Mesenchymal stem cell (in vitro differentiated cells and primary cell): ENCODE measurements around the gene LAIR1.

Source experiments
- DNase-seq: peaks from one replicate; pipeline ENCODE4 v3.0.0-alpha.2; 2013
- H2AFZ ChIP-seq: one replicate; pipeline ENCODE4 v1.6.1; 2013; ENCODE audit warnings: low read depth, mild to moderate bottlenecking, control low read depth, inconsistent platforms, low read length, moderate library complexity
- H2AK5ac ChIP-seq: 2 replicates; pipeline ENCODE4 v1.6.1; 2013; ENCODE audit warnings: low read length, moderate library complexity, mild to moderate bottlenecking, inconsistent platforms; ENCODE audit not compliant: severe bottlenecking
- H2BK120ac ChIP-seq: one replicate; pipeline ENCODE4 v1.6.1; 2013; ENCODE audit warnings: low read depth, mild to moderate bottlenecking, inconsistent platforms, low read length, moderate library complexity
- H2BK12ac ChIP-seq, 2 experiments: one replicate each; pipeline ENCODE4 v1.6.1; 2013; ENCODE audit warnings: inconsistent platforms in 2 of 2, low read length in 2 of 2, mild to moderate bottlenecking in 2 of 2, moderate library complexity in 2 of 2, control low read depth in 1 of 2
- H2BK15ac ChIP-seq: one replicate; pipeline ENCODE4 v1.6.1; 2013; ENCODE audit warnings: mild to moderate bottlenecking, low read depth, inconsistent platforms; ENCODE audit not compliant: poor library complexity, severe bottlenecking
- H2BK5ac ChIP-seq: 2 replicates; pipeline ENCODE4 v1.6.1; 2013; ENCODE audit warnings: low read depth, mild to moderate bottlenecking, low read length, control low read depth, inconsistent platforms; ENCODE audit not compliant: poor library complexity, severe bottlenecking
- H3K14ac ChIP-seq, 2 experiments: one replicate each; pipeline ENCODE4 v1.6.1; 2013; ENCODE audit warnings: inconsistent platforms in 2 of 2, low read length in 2 of 2, control low read depth in 1 of 2, mild to moderate bottlenecking in 1 of 2, moderate library complexity in 1 of 2
- H3K18ac ChIP-seq, 2 experiments: one replicate each; pipeline ENCODE4 v1.6.1; 2013; ENCODE audit warnings: inconsistent platforms in 2 of 2, low read length in 2 of 2, control low read depth in 1 of 2, low read depth in 1 of 2, mild to moderate bottlenecking in 1 of 2
- H3K23ac ChIP-seq, 2 experiments: one replicate each; pipeline ENCODE4 v1.6.1; 2013; ENCODE audit warnings: inconsistent platforms in 2 of 2, low read length in 2 of 2, mild to moderate bottlenecking in 2 of 2, moderate library complexity in 2 of 2, control low read depth in 1 of 2
- H3K27ac ChIP-seq: 2 replicates; pipeline ENCODE4 v1.5.1; 2013; ENCODE audit warnings: mild to moderate bottlenecking, moderate library complexity, low read length, control low read depth, inconsistent platforms; ENCODE audit not compliant: poor library complexity, severe bottlenecking
- H3K27me3 ChIP-seq, 2 experiments: 2 replicates each; pipeline versions ENCODE4 v1.6.1 to v1.7.0; 2013; ENCODE audit warnings: low read length in 2 of 2, mild to moderate bottlenecking in 2 of 2, moderate library complexity in 2 of 2, control low read depth in 1 of 2, inconsistent platforms in 1 of 2; ENCODE audit not compliant: control insufficient read depth in 1 of 2, insufficient read depth in 1 of 2
- H3K36me3 ChIP-seq, 2 experiments: 2 replicates each; pipeline versions ENCODE4 v1.6.1 to v1.7.0; 2013; ENCODE audit warnings: low read length in 2 of 2, control low read depth in 1 of 2, inconsistent platforms in 1 of 2, low read depth in 1 of 2, mild to moderate bottlenecking in 1 of 2; ENCODE audit not compliant: insufficient read depth in 2 of 2, control insufficient read depth in 1 of 2
- H3K4ac ChIP-seq, 2 experiments: one replicate each; pipeline ENCODE4 v1.6.1; 2013; ENCODE audit warnings: inconsistent platforms in 2 of 2, low read length in 2 of 2, mild to moderate bottlenecking in 2 of 2, moderate library complexity in 2 of 2, control low read depth in 1 of 2, low read depth in 1 of 2
- H3K4me1 ChIP-seq: 2 replicates; pipeline ENCODE4 v1.6.1; 2013; ENCODE audit warnings: low read depth, low read length, control low read depth; ENCODE audit not compliant: control insufficient read depth, insufficient read depth
- H3K4me2 ChIP-seq: 2 replicates; pipeline ENCODE4 v1.6.1; 2013; ENCODE audit warnings: low read length, mild to moderate bottlenecking, inconsistent platforms; ENCODE audit not compliant: poor library complexity, severe bottlenecking
- H3K4me3 ChIP-seq, 2 experiments: 2 replicates each; pipeline versions ENCODE4 v1.5.1 to v1.7.0; 2013; ENCODE audit warnings: low read length in 2 of 2, mild to moderate bottlenecking in 2 of 2, control low read depth in 1 of 2, low read depth in 1 of 2; ENCODE audit not compliant: insufficient read depth in 1 of 2
- H3K79me1 ChIP-seq: replicated peaks from 2 replicates; pipeline ENCODE4 v1.6.1; 2013; ENCODE audit warnings: mild to moderate bottlenecking, control low read depth, low read length, inconsistent platforms; ENCODE audit not compliant: poor library complexity, severe bottlenecking
- H3K9ac ChIP-seq: 2 replicates; pipeline ENCODE4 v1.7.0; 2013; ENCODE audit warnings: mild to moderate bottlenecking, low read length, moderate library complexity
- H3K9me3 ChIP-seq: 2 replicates; pipeline ENCODE4 v1.7.0; 2013; ENCODE audit warnings: mild to moderate bottlenecking, low read length; ENCODE audit not compliant: control insufficient read depth
- H4K8ac ChIP-seq: one replicate; pipeline ENCODE4 v1.6.1; 2013; ENCODE audit warnings: inconsistent platforms, mild to moderate bottlenecking, low read length, moderate library complexity
- H4K91ac ChIP-seq: one replicate; pipeline ENCODE4 v1.6.1; 2013; ENCODE audit warnings: mild to moderate bottlenecking, low read length, inconsistent platforms
- WGBS: methylation state at CpG from one replicate; pipeline ENCODE4 v1.1.7; 2013; ENCODE audit warnings: mixed read lengths; 5-methylcytosine and 5-hydroxymethylcytosine counted together

The LAIR1 gene

GRCh38 chr19:54392105-54392504 is 27.4 kb upstream of the LAIR1 start:
- no peak overlapping the region for H3K27ac ChIP-seq
- no peak overlapping the region for H2BK120ac ChIP-seq

GRCh38 chr19:54391589-54392061 is 26.9 kb upstream of the LAIR1 start:
- no peak overlapping the region for H2AK5ac ChIP-seq
- no peak overlapping the region for H3K23ac ChIP-seq
- no peak overlapping the region for H4K8ac ChIP-seq
- H3K14ac ChIP-seq, result no peak overlapping the region
- H3K9ac ChIP-seq, result no peak overlapping the region
- H2BK15ac ChIP-seq, result no peak overlapping the region
- H3K4me2 ChIP-seq, result no peak overlapping the region
- no peaks in the 10 kb centered on the region for H3K4me1 ChIP-seq
- no peaks in the 10 kb centered on the region for H3K36me3 ChIP-seq
- peak overlapping the region in 1 of 2 experiments; percentile 10 for H3K4me3 ChIP-seq
- H3K9me3 ChIP-seq, result no peaks in the 10 kb centered on the region
- H4K91ac ChIP-seq, result no peak overlapping the region
- WGBS, result 21% methylated on average over 4 of the region's 4 CpGs
- no peak overlapping the region for H3K4ac ChIP-seq
- no peak overlapping the region for H2BK120ac ChIP-seq
- H3K27me3 ChIP-seq, result peaks cover 13 to 43% of the 10 kb centered on the region in 2 experiments
- no peak overlapping the region for H2AFZ ChIP-seq
- DNase-seq, result no peak
- no peak overlapping the region for H2BK5ac ChIP-seq
- no peak overlapping the region for H3K27ac ChIP-seq
- H2BK12ac ChIP-seq, result no peak overlapping the region
- H3K18ac ChIP-seq, result no peak overlapping the region
- H3K79me1 ChIP-seq, result no peaks in the 10 kb centered on the region

More at GRCh38 chr19:54392105-54392504, 27.4 kb upstream of the LAIR1 start:
- Histone ChIP-seq H3K4me2 (no peak overlapping the region), H2BK12ac (no peak overlapping the region), H2AFZ (no peak overlapping the region), H3K36me3 (no peaks in the 10 kb centered on the region), H3K4ac (no peak overlapping the region), H3K23ac (no peak overlapping the region), H3K14ac (no peak overlapping the region), H4K8ac (no peak overlapping the region), H3K9ac (no peak overlapping the region), H3K27me3 (peaks cover 13 to 41% of the 10 kb centered on the region in 2 experiments), H3K4me3 (no peak overlapping the region), H3K18ac (no peak overlapping the region), H2BK15ac (no peak overlapping the region), H2AK5ac (no peak overlapping the region), H2BK5ac (no peak overlapping the region), H3K4me1 (no peaks in the 10 kb centered on the region), H3K9me3 (no peaks in the 10 kb centered on the region), H4K91ac (no peak overlapping the region), H3K79me1 (no peaks in the 10 kb centered on the region)
- DNase-seq, result no peak
- WGBS, result 75% methylated on average over 4 of the region's 5 CpGs

GRCh38 chr19:54390942-54391577 is 26.3 kb upstream of the LAIR1 start:
- Histone ChIP-seq H3K9ac (no peak overlapping the region), H3K4me2 (no peak overlapping the region), H3K36me3 (no peaks in the 10 kb centered on the region), H3K27ac (no peak overlapping the region), H2AK5ac (no peak overlapping the region), H3K79me1 (no peaks in the 10 kb centered on the region), H3K18ac (no peak overlapping the region), H2BK5ac (no peak overlapping the region), H3K4me3 (no peak overlapping the region), H3K4ac (no peak overlapping the region), H2BK12ac (no peak overlapping the region), H3K14ac (no peak overlapping the region), H3K23ac (no peak overlapping the region), H4K91ac (no peak overlapping the region), H2AFZ (no peak overlapping the region), H3K9me3 (no peaks in the 10 kb centered on the region), H3K27me3 (peaks cover 13 to 44% of the 10 kb centered on the region in 2 experiments), H4K8ac (no peak overlapping the region), H2BK15ac (no peak overlapping the region), H2BK120ac (no peak overlapping the region), H3K4me1 (no peaks in the 10 kb centered on the region)
- 28% methylated on average over 7 of the region's 7 CpGs for WGBS
- peak; percentile 63 for DNase-seq

GRCh38 chr19:54389553-54389952 is 24.8 kb upstream of the LAIR1 start:
- Histone ChIP-seq H3K9me3 (no peaks in the 10 kb centered on the region), H2BK120ac (no peak overlapping the region), H2BK5ac (no peak overlapping the region), H3K14ac (no peak overlapping the region), H3K23ac (no peak overlapping the region), H4K8ac (no peak overlapping the region), H3K4me1 (no peaks in the 10 kb centered on the region), H2AK5ac (no peak overlapping the region), H3K18ac (no peak overlapping the region), H3K4me2 (no peak overlapping the region), H2BK12ac (no peak overlapping the region), H4K91ac (no peak overlapping the region), H3K4me3 (no peak overlapping the region), H3K4ac (no peak overlapping the region), H3K79me1 (no peaks in the 10 kb centered on the region), H3K36me3 (no peaks in the 10 kb centered on the region), H2BK15ac (no peak overlapping the region), H2AFZ (no peak overlapping the region), H3K9ac (no peak overlapping the region), H3K27ac (no peak overlapping the region), H3K27me3 (peaks cover 13 to 51% of the 10 kb centered on the region in 2 experiments)
- DNase-seq, result no peak
- 93% methylated on average over 3 of the region's 4 CpGs for WGBS
